Mesenchymal stem cell (in vitro differentiated cells and primary cell): ENCODE measurements around the gene PRKG1.
"Not testable (repeated sequence)": the region's sequence is repeated elsewhere in the genome, so short reads cannot be mapped to it uniquely, and the experiment has no call there.

Experiments
- DNase-seq: peaks from one replicate; pipeline ENCODE4 v3.0.0-alpha.2; 2013
- H2AFZ ChIP-seq: one replicate; pipeline ENCODE4 v1.6.1; 2013; ENCODE audit warnings: low read depth, mild to moderate bottlenecking, control low read depth, inconsistent platforms, low read length, moderate library complexity
- H2AK5ac ChIP-seq: 2 replicates; pipeline ENCODE4 v1.6.1; 2013; ENCODE audit warnings: low read length, moderate library complexity, mild to moderate bottlenecking, inconsistent platforms; ENCODE audit not compliant: severe bottlenecking
- H2BK120ac ChIP-seq: one replicate; pipeline ENCODE4 v1.6.1; 2013; ENCODE audit warnings: low read depth, mild to moderate bottlenecking, inconsistent platforms, low read length, moderate library complexity
- H2BK12ac ChIP-seq, 2 experiments: one replicate each; pipeline ENCODE4 v1.6.1; 2013; ENCODE audit warnings: inconsistent platforms in 2 of 2, low read length in 2 of 2, mild to moderate bottlenecking in 2 of 2, moderate library complexity in 2 of 2, control low read depth in 1 of 2
- H2BK15ac ChIP-seq: one replicate; pipeline ENCODE4 v1.6.1; 2013; ENCODE audit warnings: mild to moderate bottlenecking, low read depth, inconsistent platforms; ENCODE audit not compliant: poor library complexity, severe bottlenecking
- H2BK5ac ChIP-seq: 2 replicates; pipeline ENCODE4 v1.6.1; 2013; ENCODE audit warnings: low read depth, mild to moderate bottlenecking, low read length, control low read depth, inconsistent platforms; ENCODE audit not compliant: poor library complexity, severe bottlenecking
- H3K14ac ChIP-seq, 2 experiments: one replicate each; pipeline ENCODE4 v1.6.1; 2013; ENCODE audit warnings: inconsistent platforms in 2 of 2, low read length in 2 of 2, control low read depth in 1 of 2, mild to moderate bottlenecking in 1 of 2, moderate library complexity in 1 of 2
- H3K18ac ChIP-seq, 2 experiments: one replicate each; pipeline ENCODE4 v1.6.1; 2013; ENCODE audit warnings: inconsistent platforms in 2 of 2, low read length in 2 of 2, control low read depth in 1 of 2, low read depth in 1 of 2, mild to moderate bottlenecking in 1 of 2
- H3K23ac ChIP-seq, 2 experiments: one replicate each; pipeline ENCODE4 v1.6.1; 2013; ENCODE audit warnings: inconsistent platforms in 2 of 2, low read length in 2 of 2, mild to moderate bottlenecking in 2 of 2, moderate library complexity in 2 of 2, control low read depth in 1 of 2
- H3K27ac ChIP-seq: 2 replicates; pipeline ENCODE4 v1.5.1; 2013; ENCODE audit warnings: mild to moderate bottlenecking, moderate library complexity, low read length, control low read depth, inconsistent platforms; ENCODE audit not compliant: poor library complexity, severe bottlenecking
- H3K27me3 ChIP-seq, 2 experiments: 2 replicates each; pipeline versions ENCODE4 v1.6.1 to v1.7.0; 2013; ENCODE audit warnings: low read length in 2 of 2, mild to moderate bottlenecking in 2 of 2, moderate library complexity in 2 of 2, control low read depth in 1 of 2, inconsistent platforms in 1 of 2; ENCODE audit not compliant: control insufficient read depth in 1 of 2, insufficient read depth in 1 of 2
- H3K36me3 ChIP-seq, 2 experiments: 2 replicates each; pipeline versions ENCODE4 v1.6.1 to v1.7.0; 2013; ENCODE audit warnings: low read length in 2 of 2, control low read depth in 1 of 2, inconsistent platforms in 1 of 2, low read depth in 1 of 2, mild to moderate bottlenecking in 1 of 2; ENCODE audit not compliant: insufficient read depth in 2 of 2, control insufficient read depth in 1 of 2
- H3K4ac ChIP-seq, 2 experiments: one replicate each; pipeline ENCODE4 v1.6.1; 2013; ENCODE audit warnings: inconsistent platforms in 2 of 2, low read length in 2 of 2, mild to moderate bottlenecking in 2 of 2, moderate library complexity in 2 of 2, control low read depth in 1 of 2, low read depth in 1 of 2
- H3K4me1 ChIP-seq: 2 replicates; pipeline ENCODE4 v1.6.1; 2013; ENCODE audit warnings: low read depth, low read length, control low read depth; ENCODE audit not compliant: control insufficient read depth, insufficient read depth
- H3K4me2 ChIP-seq: 2 replicates; pipeline ENCODE4 v1.6.1; 2013; ENCODE audit warnings: low read length, mild to moderate bottlenecking, inconsistent platforms; ENCODE audit not compliant: poor library complexity, severe bottlenecking
- H3K4me3 ChIP-seq, 2 experiments: 2 replicates each; pipeline versions ENCODE4 v1.5.1 to v1.7.0; 2013; ENCODE audit warnings: low read length in 2 of 2, mild to moderate bottlenecking in 2 of 2, control low read depth in 1 of 2, low read depth in 1 of 2; ENCODE audit not compliant: insufficient read depth in 1 of 2
- H3K79me1 ChIP-seq: replicated peaks from 2 replicates; pipeline ENCODE4 v1.6.1; 2013; ENCODE audit warnings: mild to moderate bottlenecking, control low read depth, low read length, inconsistent platforms; ENCODE audit not compliant: poor library complexity, severe bottlenecking
- H3K9ac ChIP-seq: 2 replicates; pipeline ENCODE4 v1.7.0; 2013; ENCODE audit warnings: mild to moderate bottlenecking, low read length, moderate library complexity
- H3K9me3 ChIP-seq: 2 replicates; pipeline ENCODE4 v1.7.0; 2013; ENCODE audit warnings: mild to moderate bottlenecking, low read length; ENCODE audit not compliant: control insufficient read depth
- H4K8ac ChIP-seq: one replicate; pipeline ENCODE4 v1.6.1; 2013; ENCODE audit warnings: inconsistent platforms, mild to moderate bottlenecking, low read length, moderate library complexity
- H4K91ac ChIP-seq: one replicate; pipeline ENCODE4 v1.6.1; 2013; ENCODE audit warnings: mild to moderate bottlenecking, low read length, inconsistent platforms
- WGBS: methylation state at CpG from one replicate; pipeline ENCODE4 v1.1.7; 2013; ENCODE audit warnings: mixed read lengths; 5-methylcytosine and 5-hydroxymethylcytosine counted together

PRKG1 gene

GRCh38 chr10:51685768-51686167, 611.5 kb downstream of the PRKG1 start:
- Histone ChIP-seq H3K27me3 (no peaks in the 10 kb centered on the region), H4K8ac (no peak overlapping the region), H3K4me2 (no peak overlapping the region), H3K4me1 (no peaks in the 10 kb centered on the region), H2AK5ac (no peak overlapping the region), H3K4me3 (no peak overlapping the region), H3K18ac (no peak overlapping the region), H3K23ac (no peak overlapping the region), H2BK12ac (no peak overlapping the region), H3K14ac (peak overlapping the region in 1 of 2 experiments; percentile 28), H4K91ac (no peak overlapping the region), H3K36me3 (no peaks in the 10 kb centered on the region), H2BK120ac (no peak overlapping the region), H2AFZ (no peak overlapping the region), H3K9me3 (no peaks in the 10 kb centered on the region), H3K4ac (no peak overlapping the region), H3K79me1 (no peaks in the 10 kb centered on the region), H2BK15ac (no peak overlapping the region), H3K9ac (no peak overlapping the region), H3K27ac (no peak overlapping the region), H2BK5ac (no peak overlapping the region)
- peak; percentile 32 for DNase-seq
- no CpG with 5 or more reads among the region's 2 CpGs for WGBS

GRCh38 chr10:51687296-51687695, 613.0 kb downstream of the PRKG1 start:
- Histone ChIP-seq H2BK15ac (no peak overlapping the region), H3K23ac (no peak overlapping the region), H4K8ac (no peak overlapping the region), H3K4ac (no peak overlapping the region), H3K4me3 (no peak overlapping the region), H3K18ac (no peak overlapping the region), H2BK12ac (no peak overlapping the region), H3K9me3 (no peaks in the 10 kb centered on the region), H3K79me1 (no peaks in the 10 kb centered on the region), H3K4me1 (no peaks in the 10 kb centered on the region), H3K36me3 (no peaks in the 10 kb centered on the region), H2AFZ (no peak overlapping the region), H3K9ac (no peak overlapping the region), H3K27me3 (no peaks in the 10 kb centered on the region), H3K14ac (no peak overlapping the region), H2BK5ac (no peak overlapping the region), H2BK120ac (no peak overlapping the region), H3K27ac (no peak overlapping the region), H4K91ac (no peak overlapping the region), H3K4me2 (no peak overlapping the region), H2AK5ac (no peak overlapping the region)
- no peak for DNase-seq
- no CpG with 5 or more reads among the region's 1 CpG for WGBS

- H3K4me2 ChIP-seq, H3K4me3 ChIP-seq, H3K79me1 ChIP-seq, H2BK5ac ChIP-seq, H2BK12ac ChIP-seq, H3K27me3 ChIP-seq, H2AK5ac ChIP-seq, H2BK120ac ChIP-seq, H3K4me1 ChIP-seq, H3K4ac ChIP-seq, H3K36me3 ChIP-seq, H3K18ac ChIP-seq, H3K14ac ChIP-seq, H2AFZ ChIP-seq, DNase-seq, H4K91ac ChIP-seq, H2BK15ac ChIP-seq, H3K23ac ChIP-seq, H3K9me3 ChIP-seq, H3K9ac ChIP-seq, H3K27ac ChIP-seq, H4K8ac ChIP-seq: not testable (repeated sequence)
- no CpG with 5 or more reads among the region's 2 CpGs for whole genome bisulfite sequencing
These were observed 614.5 kb downstream of the PRKG1 start for GRCh38 chr10:51688826-51689225.

- H3K9ac ChIP-seq: no peak overlapping the region
- H3K4ac ChIP-seq: no peak overlapping the region
- H3K9me3 ChIP-seq: no peaks in the 10 kb centered on the region
- no peak overlapping the region for H2BK120ac ChIP-seq
- no peak overlapping the region for H3K18ac ChIP-seq
- no peak overlapping the region for H2BK15ac ChIP-seq
- H3K4me2 ChIP-seq: no peak overlapping the region
- no peak overlapping the region for H2BK12ac ChIP-seq
- no peaks in the 10 kb centered on the region for H3K27me3 ChIP-seq
- 90% methylated on average over 3 of the region's 3 CpGs for WGBS
- no peak overlapping the region for H3K14ac ChIP-seq
- no peak overlapping the region for H2AK5ac ChIP-seq
- no peak overlapping the region for H2BK5ac ChIP-seq
- H2AFZ ChIP-seq: no peak overlapping the region
- no peak for DNase-seq
- no peak overlapping the region for H3K23ac ChIP-seq
- H3K27ac ChIP-seq: no peak overlapping the region
- H4K91ac ChIP-seq: no peak overlapping the region
- H3K4me1 ChIP-seq: no peaks in the 10 kb centered on the region
- no peaks in the 10 kb centered on the region for H3K79me1 ChIP-seq
- H3K36me3 ChIP-seq: no peaks in the 10 kb centered on the region
- H3K4me3 ChIP-seq: no peak overlapping the region
- no peak overlapping the region for H4K8ac ChIP-seq
These were observed 615.2 kb downstream of the PRKG1 start for GRCh38 chr10:51689536-51689935.
